RWPE1 (cell line): ENCODE data around the gene ASZ1.
A peak's percentile ranks its signal among the peaks of the same experiment; 100 is the strongest.

Experiments
- CTCF ChIA-PET: fragments of 350-600 bp; sonication (Branson Sonifier 250); formaldehyde crosslinking; extraction: SDS; loops from one replicate; lab custom pipeline; 2021; lab: Yijun Ruan, JAX
- POLR2A ChIA-PET: fragments of 400-600 bp; formaldehyde crosslinking; extraction: SDS; loops from one replicate; lab custom pipeline; 2020; ENCODE audit warnings: antibody characterized with exemption; ENCODE audit not compliant: low non-redundant PET; lab: Yijun Ruan, JAX
- DNase-seq: peaks from one replicate; pipeline ENCODE4 v3.0.0; 2012; ENCODE audit warnings: low spot score
- H3K27ac ChIP-seq: fragments of 450-650 bp; 2 replicates; pipeline ENCODE4 v1.5.1; 2017
- TF ChIP-seq, protein P1 (sequence below): fragments of 450-650 bp; conservative IDR thresholded peaks from 2 replicates; pipeline ENCODE4 v1.5.1; 2017; ENCODE audit warnings: low read depth, mild to moderate bottlenecking

ASZ1 gene

DNA sequence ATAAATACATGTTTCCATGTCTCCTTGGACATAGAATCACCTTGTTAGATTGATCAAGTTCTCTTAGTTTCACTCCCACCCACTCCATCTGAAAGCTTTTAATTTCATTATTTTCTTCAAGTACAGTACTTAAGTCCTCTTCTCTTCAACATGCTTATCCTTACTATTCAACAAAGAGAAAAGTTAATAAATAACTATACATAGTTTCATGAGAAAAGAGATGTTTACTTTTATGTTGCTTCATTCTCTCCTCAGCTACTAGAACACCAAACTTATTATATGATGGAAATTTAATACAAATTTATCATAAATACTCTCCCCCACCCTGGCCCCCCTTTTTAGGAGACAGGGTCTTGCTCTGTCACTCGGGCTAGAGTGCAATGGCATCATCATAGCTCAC lies 33.5 kb downstream of the ASZ1 start:
- CTCF ChIA-PET, result no interaction called here
- POLR2A ChIA-PET, result no interaction called here
- no peak overlapping the region for H3K27ac ChIP-seq
- TF ChIP-seq, protein P1, sequence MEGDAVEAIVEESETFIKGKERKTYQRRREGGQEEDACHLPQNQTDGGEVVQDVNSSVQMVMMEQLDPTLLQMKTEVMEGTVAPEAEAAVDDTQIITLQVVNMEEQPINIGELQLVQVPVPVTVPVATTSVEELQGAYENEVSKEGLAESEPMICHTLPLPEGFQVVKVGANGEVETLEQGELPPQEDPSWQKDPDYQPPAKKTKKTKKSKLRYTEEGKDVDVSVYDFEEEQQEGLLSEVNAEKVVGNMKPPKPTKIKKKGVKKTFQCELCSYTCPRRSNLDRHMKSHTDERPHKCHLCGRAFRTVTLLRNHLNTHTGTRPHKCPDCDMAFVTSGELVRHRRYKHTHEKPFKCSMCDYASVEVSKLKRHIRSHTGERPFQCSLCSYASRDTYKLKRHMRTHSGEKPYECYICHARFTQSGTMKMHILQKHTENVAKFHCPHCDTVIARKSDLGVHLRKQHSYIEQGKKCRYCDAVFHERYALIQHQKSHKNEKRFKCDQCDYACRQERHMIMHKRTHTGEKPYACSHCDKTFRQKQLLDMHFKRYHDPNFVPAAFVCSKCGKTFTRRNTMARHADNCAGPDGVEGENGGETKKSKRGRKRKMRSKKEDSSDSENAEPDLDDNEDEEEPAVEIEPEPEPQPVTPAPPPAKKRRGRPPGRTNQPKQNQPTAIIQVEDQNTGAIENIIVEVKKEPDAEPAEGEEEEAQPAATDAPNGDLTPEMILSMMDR, result no peak
- no peak for DNase-seq

DNA sequence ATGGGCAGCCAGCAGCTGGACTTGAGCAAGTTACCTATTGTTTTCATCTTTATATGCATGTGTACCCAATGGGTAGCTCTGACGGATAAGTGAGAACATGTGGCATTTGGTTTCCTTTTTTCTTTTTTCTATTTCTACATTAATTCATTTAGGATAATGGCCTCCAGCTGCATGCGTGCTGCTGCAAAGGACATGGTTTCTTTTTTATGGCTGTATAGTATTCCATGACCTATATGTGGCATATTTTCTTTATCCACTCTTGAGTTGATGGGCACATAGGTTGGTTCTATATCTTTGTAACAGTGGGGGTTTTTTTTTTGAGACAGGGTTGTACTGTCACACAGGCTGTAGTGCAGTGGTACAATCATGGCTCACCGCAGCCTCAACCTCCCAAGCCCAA lies 37.4 kb downstream of the ASZ1 start:
- CTCF ChIA-PET, result interaction anchor here (0.6 kb wide), 1 partner anchor 1586 kb away, joined by 9 read pairs; no protein-coding TSS in a partner anchor
- TF ChIP-seq, protein P1, result no peak
- POLR2A ChIA-PET, result no interaction called here
- no peak overlapping the region for H3K27ac ChIP-seq
- DNase-seq, result no peak

DNA sequence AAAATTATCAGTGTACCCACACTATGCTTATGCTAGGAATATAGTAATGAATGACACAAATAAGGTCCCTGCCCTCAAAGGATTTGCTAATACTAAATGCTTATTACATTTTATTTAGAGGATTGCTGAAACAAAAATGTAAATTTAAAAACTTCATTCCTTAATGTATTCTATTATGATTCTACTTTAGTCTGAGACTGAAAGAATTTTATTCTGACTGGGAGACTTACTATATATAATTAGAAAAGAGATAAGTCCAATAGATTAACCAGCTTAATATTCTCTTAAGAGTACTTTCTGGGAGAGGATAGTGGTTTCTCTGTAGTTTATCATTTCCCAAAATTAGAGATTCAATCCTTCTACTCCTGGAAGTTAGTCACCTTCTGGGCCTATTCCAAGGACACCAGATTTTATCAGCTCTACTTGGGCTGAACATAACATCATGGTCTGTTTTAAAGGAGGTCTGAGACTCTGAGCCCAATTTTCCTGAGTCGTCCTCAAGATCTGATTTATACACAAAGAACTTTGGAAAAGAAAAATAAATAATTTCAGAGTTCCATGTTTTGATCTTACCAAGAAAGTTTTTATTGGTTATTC lies 41.1 kb downstream of the ASZ1 start:
- no peak for DNase-seq
- TF ChIP-seq, protein P1, result peak; percentile 45
- ChIA-PET CTCF (interaction anchor here (1.0 to 1.1 kb wide), 2 partner anchors 90 to 174 kb away, joined by 4 to 5 read pairs; no protein-coding TSS in a partner anchor), POLR2A (no interaction called here)
- H3K27ac ChIP-seq, result no peak overlapping the region

DNA sequence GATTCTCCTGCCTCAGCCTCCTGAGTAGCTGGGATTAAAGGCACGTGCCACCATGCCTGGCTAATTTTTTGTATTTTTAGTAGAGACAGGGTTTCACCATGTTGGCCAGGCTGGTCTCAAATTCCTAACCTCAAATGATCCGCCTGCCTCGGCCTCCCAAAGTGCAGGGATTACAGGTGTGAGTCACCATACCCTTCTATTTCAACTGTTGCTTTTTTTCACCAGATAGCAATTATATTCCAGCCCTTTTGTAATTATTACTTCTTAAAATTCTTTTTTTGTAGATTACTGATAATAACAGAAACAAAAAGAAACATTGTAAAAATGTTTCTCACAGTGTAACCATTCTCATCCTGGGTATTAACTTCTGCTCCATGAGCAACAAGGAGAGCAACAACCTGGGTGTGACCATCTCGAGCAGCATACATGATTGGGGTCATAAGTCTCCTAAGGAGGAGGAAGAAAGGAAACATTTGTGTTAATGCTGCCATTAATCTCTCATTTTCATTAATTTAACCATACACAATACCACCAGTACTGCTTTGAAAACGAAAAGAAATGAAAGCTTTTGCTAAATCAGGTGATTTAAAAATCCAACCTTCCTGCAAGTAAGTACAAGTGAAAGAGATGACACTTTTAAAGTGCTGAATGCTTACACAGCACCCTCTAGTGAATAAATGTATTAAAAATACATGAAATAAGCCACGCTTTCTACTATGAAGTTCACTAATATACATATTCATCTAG lies 41.8 kb downstream of the ASZ1 start:
- H3K27ac ChIP-seq, result no peak overlapping the region
- no peak for DNase-seq
- CTCF ChIA-PET, result interaction anchor here (0.6 to 1.1 kb wide), 4 partner anchors 89 to 698 kb away, joined by 3 to 5 read pairs (median 4); no protein-coding TSS in a partner anchor
- TF ChIP-seq, protein P1, result peak; percentile 69
- POLR2A ChIA-PET, result no interaction called here

DNA sequence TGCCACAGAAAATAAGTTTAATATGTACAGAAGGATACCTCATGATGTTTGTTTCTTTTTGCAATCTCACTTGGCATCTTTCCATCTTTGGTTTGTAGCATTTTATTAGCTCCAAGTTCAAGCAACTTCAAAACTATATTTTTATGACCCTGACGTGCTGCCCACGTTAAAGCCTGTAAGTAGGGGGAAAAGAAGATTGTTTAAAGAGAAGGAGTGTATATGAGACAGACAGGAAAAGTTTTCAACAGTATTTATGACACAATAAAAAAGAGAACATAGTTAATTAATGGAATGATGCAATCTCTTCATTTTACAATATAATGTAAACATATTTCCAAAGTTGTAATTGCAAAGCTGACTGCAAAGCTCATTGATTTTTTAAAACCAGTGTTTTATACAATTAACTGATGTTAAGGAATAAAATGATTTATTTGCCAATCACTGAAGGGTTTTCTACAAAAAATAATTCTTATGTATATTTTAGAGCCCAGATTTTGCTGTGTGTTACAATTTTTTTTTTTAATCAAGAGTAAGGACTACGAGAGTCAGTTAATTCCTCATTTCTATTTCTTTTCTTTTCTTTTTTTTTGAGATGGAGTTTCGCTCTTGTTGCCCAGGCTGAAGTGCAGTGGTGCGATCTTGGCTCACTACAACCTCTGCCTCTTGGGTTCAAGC lies 42.5 kb downstream of the ASZ1 start:
- ChIA-PET POLR2A (no interaction called here), CTCF (interaction anchor here (0.7 kb wide), 2 partner anchors 327 to 473 kb away, joined by 3 read pairs; no protein-coding TSS in a partner anchor)
- no peak overlapping the region for H3K27ac ChIP-seq
- TF ChIP-seq, protein P1, result no peak
- DNase-seq, result no peak

DNA sequence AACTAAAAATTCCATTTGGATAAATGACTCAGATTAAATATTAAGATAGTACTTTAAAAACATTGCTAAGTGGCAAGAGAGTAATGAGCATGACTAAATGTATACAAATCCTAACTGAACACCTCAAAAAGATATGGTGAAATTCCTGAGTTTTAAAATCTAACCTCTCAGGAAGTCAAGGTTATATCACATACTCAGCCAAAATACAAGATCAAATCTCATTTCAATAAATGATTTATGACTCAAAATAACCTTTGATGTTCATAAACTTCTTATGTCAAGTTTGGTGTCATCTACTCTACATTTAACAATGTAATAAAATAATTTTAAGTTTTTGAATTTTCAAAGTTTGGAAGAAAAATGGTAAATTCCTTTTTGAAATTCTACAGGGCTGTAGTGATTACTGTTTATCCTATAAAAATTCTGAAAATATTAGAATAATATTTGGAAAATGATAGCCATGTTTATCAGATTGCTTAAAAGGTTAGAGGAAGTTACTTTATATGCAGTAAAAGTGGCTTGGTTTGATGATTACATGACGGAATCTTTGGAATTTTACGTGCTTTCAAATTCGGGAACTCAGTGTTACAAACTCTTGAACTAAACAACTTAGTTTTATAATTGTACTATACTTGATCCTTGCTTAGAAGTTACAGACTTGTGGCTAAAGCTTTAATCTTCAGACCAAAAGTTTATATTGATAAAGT lies 43.7 kb downstream of the ASZ1 start:
- TF ChIP-seq, protein P1, result no peak
- H3K27ac ChIP-seq, result no peak overlapping the region
- no peak for DNase-seq
- ChIA-PET CTCF (interaction anchor here (0.5 kb wide), 1 partner anchor 1245 kb away, joined by 3 read pairs; no protein-coding TSS in a partner anchor), POLR2A (no interaction called here)
